HepG2 (cell line): ENCODE measurements around the gene GMPR. TPM values are rescaled to one million over a fixed set of nuclear protein-coding genes. Genes with fewer than 3 reads are reported as not detected.

ENCODE experiments used
- ATAC-seq: fragments of 200-7000 bp; cut with Tn5 transposase; 3 replicates; pipeline ENCODE4 v1.9.1; 2020; ENCODE audit warnings: mild to moderate bottlenecking, moderate library complexity
- BruUV-seq: library from RNA; stranded (reverse); fragments of 400-500 nt; replicated peaks from 2 replicates; lab custom pipeline; 2021; lab: Mats Ljungman, UMichigan
- CTCF ChIA-PET: fragments of 300-600 bp; formaldehyde crosslinking; extraction: SDS; loops from one replicate; lab custom pipeline; 2021; ENCODE audit warnings: low total read pairs, inconsistent platforms, low intra/inter-chr PET ratio; lab: Yijun Ruan, JAX
- POLR2A ChIA-PET: fragments of 350-600 bp; sonication (Branson Sonifier 250); formaldehyde crosslinking; loops from one replicate; lab custom pipeline; 2020; ENCODE audit warnings: antibody characterized with exemption, inconsistent platforms; lab: Yijun Ruan, JAX
- DNase-seq: peaks from one replicate; pipeline ENCODE4 v3.0.0-alpha.2; 2015; ENCODE audit warnings: low spot score
- FAIRE-seq: peaks from 3 replicates; lab custom pipeline; 2011; peaks lifted over from hg19 to GRCh38; lab: Jason Lieb, UNC
- H2AFZ ChIP-seq: one replicate; pipeline ENCODE4 v1.6.1; 2011; ENCODE audit warnings: low read length, inconsistent platforms
- H3K27ac ChIP-seq: fragments of 300-600 bp; 3 replicates; pipeline ENCODE4 v1.8.0; 2011; ENCODE audit warnings: mixed run types, mild to moderate bottlenecking, mixed read lengths, low read length, inconsistent platforms; ENCODE audit not compliant: insufficient read depth; ENCODE audit errors: extremely low read length
- H3K27me3 ChIP-seq, 2 experiments: fragments of 200-600 bp in 1 of 2; 2 replicates in 1 of 2; 3 replicates in 1 of 2; pipeline versions ENCODE4 v1.6.0 to v1.8.0; 2011; ENCODE audit warnings: low read length in 2 of 2, mild to moderate bottlenecking in 2 of 2, moderate library complexity in 2 of 2, inconsistent platforms in 1 of 2; ENCODE audit not compliant: insufficient read depth in 2 of 2, control insufficient read depth in 1 of 2
- H3K36me3 ChIP-seq, 2 experiments: fragments of 200-600 bp in 1 of 2; replicated peaks in 1 of 2; 2 replicates in 1 of 2; 3 replicates in 1 of 2; pipeline versions ENCODE4 v1.5.1 to v1.8.0; 2011; ENCODE audit warnings: low read length in 2 of 2, inconsistent platforms in 1 of 2; ENCODE audit not compliant: insufficient read depth in 2 of 2, control insufficient read depth in 1 of 2
- H3K4me1 ChIP-seq: 2 replicates; pipeline ENCODE4 v1.5.1; 2012; ENCODE audit warnings: low read length, inconsistent platforms; ENCODE audit not compliant: insufficient read depth
- H3K4me2 ChIP-seq: 2 replicates; pipeline ENCODE4 v1.6.0; 2011; ENCODE audit warnings: low read depth, low read length, inconsistent platforms
- H3K4me3 ChIP-seq, 3 experiments: fragments of 200-600 bp in 1 of 3; sonication (generic), shearing (Covaris generic) in 1 of 3; replicated peaks in 1 of 3; 2 replicates each; pipeline ENCODE4 v1.5.1; 2011 to 2016; ENCODE audit warnings: low read length in 3 of 3, inconsistent platforms in 2 of 3, low read depth in 2 of 3, mild to moderate bottlenecking in 2 of 3, control low read depth in 1 of 3, mixed read lengths in 1 of 3; ENCODE audit not compliant: insufficient read depth in 1 of 3
- H3K79me2 ChIP-seq: one replicate; pipeline ENCODE4 v1.6.1; 2011; ENCODE audit warnings: low read length, inconsistent platforms; ENCODE audit not compliant: insufficient read depth
- H3K9ac ChIP-seq: 2 replicates; pipeline ENCODE4 v1.6.0; 2011; ENCODE audit warnings: mild to moderate bottlenecking, low read depth, low read length, inconsistent platforms; ENCODE audit not compliant: insufficient read depth
- H3K9me3 ChIP-seq: 2 replicates; pipeline ENCODE4 v1.5.1; 2012; ENCODE audit warnings: mild to moderate bottlenecking, low read length
- H4K20me1 ChIP-seq: 2 replicates; pipeline ENCODE4 v1.6.0; 2011; ENCODE audit warnings: inconsistent platforms, mild to moderate bottlenecking, low read length, moderate library complexity; ENCODE audit not compliant: insufficient read depth
- ATM ChIP-seq: fragments of 450-650 bp; IDR thresholded peaks from 2 replicates; pipeline ENCODE4 v1.7.1; 2017; ENCODE audit warnings: mild to moderate bottlenecking, borderline replicate concordance
- DMAP1 ChIP-seq: IDR thresholded peaks from 2 replicates; pipeline ENCODE4 v1.6.1; 2016
- GPN1 ChIP-seq: sonication (generic); formaldehyde crosslinking; IDR thresholded peaks from 2 replicates; pipeline ENCODE4 v1.5.1; 2020; ENCODE audit warnings: missing genetic modification reagents, borderline replicate concordance
- HCFC1 ChIP-seq: fragments of 150-350 bp; IDR thresholded peaks from 2 replicates; pipeline ENCODE4 v1.6.1; 2014; ENCODE audit warnings: low read depth, low read length
- ISX ChIP-seq: sonication (generic); formaldehyde crosslinking; conservative IDR thresholded peaks from 2 replicates; pipeline ENCODE4 v1.5.0; 2020; ENCODE audit warnings: missing genetic modification reagents
- JARID2 ChIP-seq: sonication (generic); formaldehyde crosslinking; IDR thresholded peaks from 2 replicates; pipeline ENCODE4 v1.8.1; 2023; ENCODE audit warnings: missing genetic modification reagents, inconsistent platforms; ENCODE audit not compliant: insufficient replicate concordance
- KDM3A ChIP-seq: IDR thresholded peaks from 2 replicates; pipeline ENCODE4 v1.6.1; 2018; ENCODE audit warnings: low read depth, missing compliant biosample characterization
- MEF2D ChIP-seq: sonication (generic); formaldehyde crosslinking; IDR thresholded peaks from 2 replicates; pipeline ENCODE4 v1.5.1; 2020; ENCODE audit warnings: mild to moderate bottlenecking, missing genetic modification reagents
- NCOR1 ChIP-seq: fragments of 200-600 bp; sonication (generic); IDR thresholded peaks from 2 replicates; pipeline ENCODE4 v1.7.0; 2017; ENCODE audit warnings: antibody characterized with exemption, low read length, borderline replicate concordance
- SMAD1 ChIP-seq: sonication (generic); formaldehyde crosslinking; IDR thresholded peaks from 2 replicates; pipeline ENCODE4 v1.4.0; 2020; ENCODE audit warnings: missing genetic modification reagents, low read depth, mild to moderate bottlenecking, borderline replicate concordance
- TSC22D2 ChIP-seq: sonication (generic); formaldehyde crosslinking; IDR thresholded peaks from 2 replicates; pipeline ENCODE4 v1.5.1; 2020; ENCODE audit warnings: missing genetic modification reagents, mild to moderate bottlenecking, borderline replicate concordance
- ZNF12 ChIP-seq: sonication (generic); formaldehyde crosslinking; IDR thresholded peaks from 2 replicates; pipeline ENCODE4 v1.5.0; 2020; ENCODE audit warnings: missing genetic modification reagents
- ZNF510 ChIP-seq: sonication (generic); formaldehyde crosslinking; IDR thresholded peaks from 2 replicates; pipeline ENCODE4 v1.4.0; 2020; ENCODE audit warnings: low read depth, mild to moderate bottlenecking, missing genetic modification reagents
- ZNF549 ChIP-seq: sonication (generic); formaldehyde crosslinking; IDR thresholded peaks from 2 replicates; pipeline ENCODE4 v1.5.0; 2020; ENCODE audit warnings: missing genetic modification reagents
- ZNF567 ChIP-seq: sonication (generic); formaldehyde crosslinking; IDR thresholded peaks from 2 replicates; pipeline ENCODE4 v1.8.1; 2023; ENCODE audit warnings: mild to moderate bottlenecking, missing genetic modification reagents, borderline replicate concordance
- WGBS: methylation state at CpG from one replicate; pipeline ENCODE4 v1.1.6; 2017; ENCODE audit warnings: low lambda C conversion rate; 5-methylcytosine and 5-hydroxymethylcytosine counted together
- in situ Hi-C: cut with HindIII; loops from 2 replicates; pipeline ENCODE4 v1.10.0; 2017; ENCODE audit warnings: low pct_unique_long_range_greater_than_20kb; ENCODE audit not compliant: extremely low pct_ligation_motif_present
- intact Hi-C: fragments of 100-400 bp; cut with micrococcal nuclease; formaldehyde crosslinking; loops from one replicate; pipeline ENCODE4 v1.10.0; 2022; ENCODE audit not compliant: unreplicated experiment
- polyA plus RNA-seq, 8 experiments: library from polyadenylated mRNA; depleted of rRNA in 3 of 8; stranded (reverse) in 7 of 8; unstranded in 1 of 8; fragments of >200 nt; fragmentation: Illumina TruSeq in 4 of 8; extraction: Trizol in 4 of 8; gene quantifications; 2 replicates each; pipeline versions ENCODE4 v1.2.1 to v1.2.3, GENCODE V29; 2011 to 2016; ENCODE audit warnings: low read depth in 4 of 8, missing spikeins in 1 of 8, mixed read lengths in 1 of 8; ENCODE audit not compliant: insufficient read depth in 1 of 8
- total RNA-seq, 5 experiments: library from RNA; depleted of rRNA; stranded (reverse); fragments of >200 nt; fragmentation: Illumina TruSeq; extraction: Trizol; gene quantifications; 2 replicates each; pipeline ENCODE4 v1.2.3, GENCODE V29; 2016; ENCODE audit warnings: low read depth in 1 of 5
- TF ChIP-seq, protein P1 (sequence below), 2 experiments: fragments of 450-650 bp in 1 of 2; sonication (generic) in 1 of 2; formaldehyde crosslinking; IDR thresholded peaks; 2 replicates each; pipeline versions ENCODE4 v1.5.0 to v1.8.0; 2020 to 2022; ENCODE audit warnings: mild to moderate bottlenecking in 1 of 2, missing genetic modification reagents in 1 of 2
- TF ChIP-seq, protein P2 (sequence below): sonication (generic); IDR thresholded peaks from 2 replicates; pipeline ENCODE4 v1.6.1; 2016; ENCODE audit warnings: low read depth, borderline replicate concordance
- TF ChIP-seq, protein P3 (sequence below): sonication (generic); formaldehyde crosslinking; IDR thresholded peaks from 2 replicates; pipeline ENCODE4 v1.4.0; 2020; ENCODE audit warnings: missing genetic modification reagents

GMPR gene
- total and polyA plus RNA-seq, 2 of the 13 experiments (the other 11 are each of a cell fraction or from before 2014, with no cell fraction given), result not detected

DNA sequence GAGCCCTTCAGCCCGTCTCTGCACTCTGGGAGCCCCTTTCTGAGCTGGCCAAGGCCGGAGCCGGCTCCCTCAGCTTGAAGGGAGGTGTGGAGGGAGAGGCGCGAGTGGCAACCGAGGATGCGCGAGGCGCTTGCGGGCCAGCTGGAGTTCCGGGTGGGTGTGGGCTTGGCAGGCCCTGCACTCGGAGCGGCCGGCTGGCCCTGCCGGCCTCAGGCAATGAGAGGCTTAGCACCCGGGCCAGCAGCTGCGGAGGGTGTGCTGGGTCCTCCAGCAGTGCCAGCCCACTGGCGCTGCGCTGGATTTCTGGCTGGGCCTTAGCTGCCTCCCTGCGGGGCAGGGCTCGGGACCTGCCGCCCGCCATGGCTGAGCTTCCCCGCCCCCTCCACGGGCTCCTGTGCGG, 49.8 kb downstream of the GMPR start (continued):
- TF ChIP-seq, protein P1, sequence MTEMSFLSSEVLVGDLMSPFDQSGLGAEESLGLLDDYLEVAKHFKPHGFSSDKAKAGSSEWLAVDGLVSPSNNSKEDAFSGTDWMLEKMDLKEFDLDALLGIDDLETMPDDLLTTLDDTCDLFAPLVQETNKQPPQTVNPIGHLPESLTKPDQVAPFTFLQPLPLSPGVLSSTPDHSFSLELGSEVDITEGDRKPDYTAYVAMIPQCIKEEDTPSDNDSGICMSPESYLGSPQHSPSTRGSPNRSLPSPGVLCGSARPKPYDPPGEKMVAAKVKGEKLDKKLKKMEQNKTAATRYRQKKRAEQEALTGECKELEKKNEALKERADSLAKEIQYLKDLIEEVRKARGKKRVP (CRISPR knock-in tag; IDR thresholded peaks at IDR 0.05), result no peak
- TF ChIP-seq ATM (no peak), NCOR1 (no peak), GPN1 (CRISPR knock-in tag) (no peak), SMAD1 (CRISPR knock-in tag) (no peak), ZNF549 (CRISPR knock-in tag) (no peak), DMAP1 (CRISPR knock-in tag) (no peak), ZNF510 (CRISPR knock-in tag) (no peak), HCFC1 (no peak)

DNA sequence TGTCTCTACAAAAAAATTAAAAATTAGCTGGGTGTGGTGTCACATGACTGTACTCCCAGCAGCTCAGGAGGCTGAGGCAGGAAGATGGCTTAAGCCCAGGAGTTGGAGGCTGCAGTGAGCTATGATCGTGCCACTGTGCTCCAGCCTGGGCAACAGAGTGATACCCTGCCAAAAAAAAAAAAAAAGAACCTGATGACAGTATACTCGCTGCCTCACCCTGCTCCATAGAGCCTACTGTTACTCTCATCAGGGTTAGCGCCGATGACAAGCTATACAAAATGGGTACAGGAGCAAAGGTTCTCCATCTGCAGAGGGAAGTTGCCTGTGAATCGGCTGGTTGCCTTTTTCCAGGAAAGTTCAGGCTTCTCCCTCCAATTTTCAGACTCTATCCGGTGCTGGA, 53.4 kb downstream of the GMPR start:
- Histone ChIP-seq H3K4me1 (peaks cover 6% of the 10 kb centered on the region; the same call in 1 of the 2 replicates), H3K9me3 (no peaks in the 10 kb centered on the region), H2AFZ (no peak overlapping the region), H4K20me1 (no peaks in the 10 kb centered on the region), H3K27ac (no peak overlapping the region), H3K27me3 (peaks cover 4 to 20% of the 10 kb centered on the region in 2 experiments; a peak in 3 of 5 replicates), H3K4me3 (no peak overlapping the region), H3K36me3 (no peaks in the 10 kb centered on the region), H3K9ac (no peak overlapping the region), H3K4me2 (no peak overlapping the region), H3K79me2 (no peaks in the 10 kb centered on the region)
- in situ Hi-C loops, result no loop called here
- CTCF ChIA-PET, result no interaction called here
- FAIRE-seq, result no peak
- 53% methylated on average over 6 of the region's 6 CpGs for WGBS
- POLR2A ChIA-PET, result no interaction called here
- ATAC-seq, result no peak
- BruUV-seq, result no TSS peak
- DNase-seq, result no peak
- intact Hi-C loops, result no loop called here
- TF ChIP-seq ZNF12 (no peak), ISX (CRISPR knock-in tag) (no peak), KDM3A (CRISPR knock-in tag) (no peak), MEF2D (CRISPR knock-in tag) (no peak), JARID2 (CRISPR knock-in tag) (no peak), ZNF567 (CRISPR knock-in tag) (no peak), TSC22D2 (CRISPR knock-in tag) (no peak)
- TF ChIP-seq, protein P2, sequence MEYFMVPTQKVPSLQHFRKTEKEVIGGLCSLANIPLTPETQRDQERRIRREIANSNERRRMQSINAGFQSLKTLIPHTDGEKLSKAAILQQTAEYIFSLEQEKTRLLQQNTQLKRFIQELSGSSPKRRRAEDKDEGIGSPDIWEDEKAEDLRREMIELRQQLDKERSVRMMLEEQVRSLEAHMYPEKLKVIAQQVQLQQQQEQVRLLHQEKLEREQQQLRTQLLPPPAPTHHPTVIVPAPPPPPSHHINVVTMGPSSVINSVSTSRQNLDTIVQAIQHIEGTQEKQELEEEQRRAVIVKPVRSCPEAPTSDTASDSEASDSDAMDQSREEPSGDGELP, result no peak
- TF ChIP-seq, protein P3, sequence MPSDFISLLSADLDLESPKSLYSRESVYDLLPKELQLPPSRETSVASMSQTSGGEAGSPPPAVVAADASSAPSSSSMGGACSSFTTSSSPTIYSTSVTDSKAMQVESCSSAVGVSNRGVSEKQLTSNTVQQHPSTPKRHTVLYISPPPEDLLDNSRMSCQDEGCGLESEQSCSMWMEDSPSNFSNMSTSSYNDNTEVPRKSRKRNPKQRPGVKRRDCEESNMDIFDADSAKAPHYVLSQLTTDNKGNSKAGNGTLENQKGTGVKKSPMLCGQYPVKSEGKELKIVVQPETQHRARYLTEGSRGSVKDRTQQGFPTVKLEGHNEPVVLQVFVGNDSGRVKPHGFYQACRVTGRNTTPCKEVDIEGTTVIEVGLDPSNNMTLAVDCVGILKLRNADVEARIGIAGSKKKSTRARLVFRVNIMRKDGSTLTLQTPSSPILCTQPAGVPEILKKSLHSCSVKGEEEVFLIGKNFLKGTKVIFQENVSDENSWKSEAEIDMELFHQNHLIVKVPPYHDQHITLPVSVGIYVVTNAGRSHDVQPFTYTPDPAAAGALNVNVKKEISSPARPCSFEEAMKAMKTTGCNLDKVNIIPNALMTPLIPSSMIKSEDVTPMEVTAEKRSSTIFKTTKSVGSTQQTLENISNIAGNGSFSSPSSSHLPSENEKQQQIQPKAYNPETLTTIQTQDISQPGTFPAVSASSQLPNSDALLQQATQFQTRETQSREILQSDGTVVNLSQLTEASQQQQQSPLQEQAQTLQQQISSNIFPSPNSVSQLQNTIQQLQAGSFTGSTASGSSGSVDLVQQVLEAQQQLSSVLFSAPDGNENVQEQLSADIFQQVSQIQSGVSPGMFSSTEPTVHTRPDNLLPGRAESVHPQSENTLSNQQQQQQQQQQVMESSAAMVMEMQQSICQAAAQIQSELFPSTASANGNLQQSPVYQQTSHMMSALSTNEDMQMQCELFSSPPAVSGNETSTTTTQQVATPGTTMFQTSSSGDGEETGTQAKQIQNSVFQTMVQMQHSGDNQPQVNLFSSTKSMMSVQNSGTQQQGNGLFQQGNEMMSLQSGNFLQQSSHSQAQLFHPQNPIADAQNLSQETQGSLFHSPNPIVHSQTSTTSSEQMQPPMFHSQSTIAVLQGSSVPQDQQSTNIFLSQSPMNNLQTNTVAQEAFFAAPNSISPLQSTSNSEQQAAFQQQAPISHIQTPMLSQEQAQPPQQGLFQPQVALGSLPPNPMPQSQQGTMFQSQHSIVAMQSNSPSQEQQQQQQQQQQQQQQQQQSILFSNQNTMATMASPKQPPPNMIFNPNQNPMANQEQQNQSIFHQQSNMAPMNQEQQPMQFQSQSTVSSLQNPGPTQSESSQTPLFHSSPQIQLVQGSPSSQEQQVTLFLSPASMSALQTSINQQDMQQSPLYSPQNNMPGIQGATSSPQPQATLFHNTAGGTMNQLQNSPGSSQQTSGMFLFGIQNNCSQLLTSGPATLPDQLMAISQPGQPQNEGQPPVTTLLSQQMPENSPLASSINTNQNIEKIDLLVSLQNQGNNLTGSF (CRISPR knock-in tag), result no peak
